Activated naive CD4-positive, alpha-beta T cell treated with anti-CD3 and anti-CD28 coated beads for 36 hours (primary cell): Measurements from ENCODE around the gene SUPT3H. TPM values are rescaled to one million over a fixed set of nuclear protein-coding genes. Genes with fewer than 3 reads are reported as not detected.
"Not testable (repeated sequence)": the region's sequence is repeated elsewhere in the genome, so short reads cannot be mapped to it uniquely, and the experiment has no call there.

Experiments used
- CTCF ChIA-PET: fragments of 350-600 bp; sonication (Branson Sonifier 250); formaldehyde crosslinking; loops from one replicate; lab custom pipeline; 2021; ENCODE audit warnings: antibody characterized with exemption; lab: Charles Lee
- DNase-seq: peaks from one replicate; pipeline ENCODE4 v3.0.0-alpha.2; 2020
- H3K27ac Mint-ChIP-seq: one replicate; pipeline ENCODE4 v1.8.0; 2021; ENCODE audit warnings: mild to moderate bottlenecking, mixed read lengths
- H3K27me3 Mint-ChIP-seq: one replicate; pipeline ENCODE4 v1.8.0; 2021; ENCODE audit warnings: low read depth, mixed read lengths
- H3K36me3 Mint-ChIP-seq: one replicate; pipeline ENCODE4 v1.8.0; 2021; ENCODE audit warnings: low read depth, mixed read lengths
- H3K4me1 Mint-ChIP-seq: one replicate; pipeline ENCODE4 v1.8.0; 2021; ENCODE audit warnings: low read depth, mixed read lengths
- H3K4me3 Mint-ChIP-seq: one replicate; pipeline ENCODE4 v1.8.0; 2021; ENCODE audit warnings: mild to moderate bottlenecking, moderate library complexity, mixed read lengths
- H3K9me3 Mint-ChIP-seq: one replicate; pipeline ENCODE4 v1.8.0; 2021; ENCODE audit warnings: mixed read lengths
- intact Hi-C: fragments of 100-400 bp; cut with micrococcal nuclease; formaldehyde crosslinking; loops from one replicate; pipeline ENCODE4 v1.15.1; 2023
- total RNA-seq, 2 experiments: library from RNA; stranded (reverse); gene quantifications; one replicate each; pipeline ENCODE4 v1.2.3, GENCODE V29; 2021

SUPT3H gene
- total RNA-seq, 2 experiments from 2014 or later: 15.7 to 17.9 TPM

DNA sequence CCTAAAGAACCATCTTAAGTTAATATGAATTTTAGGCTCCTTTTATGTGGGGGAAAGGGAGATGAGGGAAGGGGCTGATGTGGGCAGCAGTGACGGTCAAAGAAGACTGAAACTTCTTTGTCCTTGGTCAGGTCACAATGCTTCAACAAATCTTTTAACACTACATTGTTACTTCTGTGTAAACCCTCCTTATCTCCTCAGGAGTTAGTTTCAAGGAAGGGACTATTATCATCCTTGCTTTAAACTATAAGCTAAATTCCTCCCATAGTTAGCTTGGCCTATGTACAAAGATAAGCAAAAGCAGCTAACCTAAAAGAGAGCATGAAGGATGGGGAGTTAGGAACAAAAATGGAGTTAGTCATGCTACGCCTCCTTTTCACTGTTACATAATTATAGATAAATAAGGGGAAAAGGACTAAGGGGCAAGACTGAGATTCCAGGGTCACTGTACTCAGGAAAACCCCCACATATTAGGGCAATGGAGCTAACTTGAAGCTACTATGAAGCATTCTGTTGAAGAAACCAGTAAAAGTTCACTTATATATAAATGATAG, 222.3 kb downstream of the SUPT3H start:
- H3K9me3 Mint-ChIP-seq: no peaks in the 10 kb centered on the region
- intact Hi-C loops: no loop called here
- H3K4me1 Mint-ChIP-seq: peaks cover 23% of the 10 kb centered on the region
- CTCF ChIA-PET: interaction anchor here (0.9 kb wide), 1 partner anchor 333 kb away, joined by 3 read pairs; no protein-coding TSS in a partner anchor
- no peaks in the 10 kb centered on the region for H3K27me3 Mint-ChIP-seq
- DNase-seq: no peak
- H3K4me3 Mint-ChIP-seq: no peak overlapping the region
- H3K36me3 Mint-ChIP-seq: no peaks in the 10 kb centered on the region
- H3K27ac Mint-ChIP-seq: peak overlapping the region; percentile 59

DNA sequence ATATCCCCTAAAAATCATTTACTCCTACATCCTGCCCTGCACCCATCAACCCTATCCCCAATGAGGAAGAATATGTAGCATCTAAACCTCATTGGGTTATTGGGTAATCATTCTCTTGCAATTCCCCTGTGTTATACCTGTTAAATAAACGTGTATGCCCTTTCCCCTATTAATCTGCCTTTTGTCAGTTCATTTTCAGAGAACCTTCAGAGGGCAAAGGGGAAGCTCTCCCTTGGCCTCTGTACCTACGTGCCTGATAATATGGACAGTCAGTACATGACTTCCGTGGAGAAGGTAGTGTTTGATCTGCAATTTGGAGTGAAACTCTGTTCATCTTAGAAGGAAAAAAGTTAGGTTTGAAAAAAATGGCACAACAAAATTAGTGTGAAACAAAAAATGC, 223.1 kb downstream of the SUPT3H start:
- Mint-ChIP-seq H3K27me3 (no peaks in the 10 kb centered on the region), H3K4me1 (peaks cover 23% of the 10 kb centered on the region), H3K4me3 (no peak overlapping the region), H3K36me3 (no peaks in the 10 kb centered on the region), H3K27ac (no peak overlapping the region), H3K9me3 (no peaks in the 10 kb centered on the region)
- intact Hi-C loops: no loop called here
- no peak for DNase-seq
- CTCF ChIA-PET: no interaction called here

DNA sequence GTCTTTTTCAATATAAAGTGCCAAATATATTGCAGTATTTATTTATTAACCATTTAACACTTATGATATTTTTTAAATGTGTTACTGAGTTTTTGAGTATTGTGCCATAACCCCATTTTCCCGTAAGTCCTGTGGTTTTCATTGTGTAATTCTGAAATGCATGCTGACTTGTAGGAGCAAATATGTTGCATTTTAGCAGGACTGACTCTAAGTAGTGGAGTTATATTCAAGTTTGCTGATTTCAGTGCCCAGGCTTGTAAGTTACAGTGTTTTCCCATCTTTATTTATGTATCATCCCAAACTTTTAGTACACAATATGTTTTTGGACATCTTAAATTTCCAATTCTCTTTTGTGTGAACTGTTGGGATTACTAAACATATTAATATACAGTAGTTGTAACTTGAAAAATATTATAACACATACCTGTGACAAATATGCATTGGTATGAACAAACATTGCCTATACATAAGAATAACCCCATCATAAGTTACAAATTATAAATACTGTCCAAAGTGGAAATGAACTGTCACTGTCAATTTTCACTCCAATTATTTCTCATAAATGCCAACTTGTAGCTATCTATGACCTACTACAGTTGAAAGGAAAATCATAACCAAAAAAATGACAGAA, 228.9 kb downstream of the SUPT3H start:
- Mint-ChIP-seq H3K4me1 (peaks cover 4% of the 10 kb centered on the region), H3K9me3 (peaks cover 12% of the 10 kb centered on the region), H3K4me3 (no peak overlapping the region), H3K27ac (no peak overlapping the region), H3K36me3 (peaks cover 7% of the 10 kb centered on the region), H3K27me3 (no peaks in the 10 kb centered on the region)
- CTCF ChIA-PET: no interaction called here
- no peak for DNase-seq
- intact Hi-C loops: no loop called here

DNA sequence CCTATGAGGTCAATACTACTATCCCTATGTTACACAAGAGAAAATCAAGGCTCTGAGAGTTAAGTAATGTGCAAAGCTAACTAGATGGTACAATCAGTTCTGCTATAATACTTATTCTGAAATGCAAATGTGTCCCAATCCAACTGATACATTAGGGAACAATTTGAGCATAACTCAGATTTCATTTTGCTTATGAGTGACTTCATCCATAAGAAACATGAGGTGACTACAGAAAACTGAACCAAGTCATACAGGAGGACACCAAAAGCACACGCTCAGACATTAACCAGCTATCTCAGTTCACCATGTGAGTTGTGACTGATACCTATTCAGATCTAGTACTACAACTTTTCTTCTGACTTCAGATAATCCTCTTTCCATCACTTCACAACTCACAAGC, 229.5 kb downstream of the SUPT3H start:
- H3K27ac Mint-ChIP-seq: no peak overlapping the region
- H3K4me1 Mint-ChIP-seq: peaks cover 4% of the 10 kb centered on the region
- peaks cover 7% of the 10 kb centered on the region for H3K36me3 Mint-ChIP-seq
- peaks cover 13% of the 10 kb centered on the region for H3K9me3 Mint-ChIP-seq
- CTCF ChIA-PET: interaction anchor here (0.7 kb wide), 1 partner anchor 86 kb away, joined by 4 read pairs; no protein-coding TSS in a partner anchor
- H3K27me3 Mint-ChIP-seq: no peaks in the 10 kb centered on the region
- H3K4me3 Mint-ChIP-seq: no peak overlapping the region
- intact Hi-C loops: no loop called here
- no peak for DNase-seq

DNA sequence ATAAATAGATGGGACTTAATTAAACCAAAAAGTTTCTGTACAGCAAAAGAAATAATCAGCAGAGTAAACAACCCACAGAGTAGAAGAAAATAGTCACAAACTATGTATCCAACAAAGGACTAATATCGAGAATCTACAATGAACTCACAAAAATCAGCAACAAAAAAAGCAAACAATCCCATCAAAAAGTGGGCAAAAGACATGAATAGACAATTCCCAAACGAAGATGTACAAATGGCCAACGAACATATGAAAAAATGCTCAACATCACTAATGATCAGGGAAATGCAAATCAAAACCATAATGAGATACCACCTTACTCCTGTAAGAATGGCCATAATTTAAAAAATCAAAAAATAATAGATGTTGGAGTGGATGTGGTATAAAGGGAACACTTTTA, 232.1 kb downstream of the SUPT3H start:
- H3K36me3 Mint-ChIP-seq: peaks cover 17% of the 10 kb centered on the region
- peaks cover 25% of the 10 kb centered on the region for H3K9me3 Mint-ChIP-seq
- H3K27me3 Mint-ChIP-seq, DNase-seq, H3K4me1 Mint-ChIP-seq, intact Hi-C loops, CTCF ChIA-PET, H3K27ac Mint-ChIP-seq, H3K4me3 Mint-ChIP-seq: not testable (repeated sequence)

DNA sequence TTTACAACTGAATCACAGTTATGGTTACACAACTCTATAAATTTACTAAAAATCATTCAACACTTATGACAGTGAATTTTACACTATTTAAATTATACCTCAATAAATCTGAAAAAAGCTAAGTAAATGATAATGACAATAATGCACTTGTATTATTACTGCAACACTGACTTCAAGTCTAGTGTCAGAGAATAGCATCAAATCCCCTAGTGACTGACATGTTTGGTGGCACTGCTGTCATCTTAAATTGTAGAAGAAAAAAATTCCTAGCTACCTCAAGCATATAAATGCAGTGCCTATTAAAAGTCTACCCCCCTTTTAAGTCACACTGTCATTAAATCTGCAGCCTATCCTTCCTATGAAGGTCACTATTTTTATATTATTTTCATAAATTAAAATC, 239.0 kb downstream of the SUPT3H start:
- peaks cover 29% of the 10 kb centered on the region for H3K36me3 Mint-ChIP-seq
- no peaks in the 10 kb centered on the region for H3K27me3 Mint-ChIP-seq
- CTCF ChIA-PET: no interaction called here

DNA sequence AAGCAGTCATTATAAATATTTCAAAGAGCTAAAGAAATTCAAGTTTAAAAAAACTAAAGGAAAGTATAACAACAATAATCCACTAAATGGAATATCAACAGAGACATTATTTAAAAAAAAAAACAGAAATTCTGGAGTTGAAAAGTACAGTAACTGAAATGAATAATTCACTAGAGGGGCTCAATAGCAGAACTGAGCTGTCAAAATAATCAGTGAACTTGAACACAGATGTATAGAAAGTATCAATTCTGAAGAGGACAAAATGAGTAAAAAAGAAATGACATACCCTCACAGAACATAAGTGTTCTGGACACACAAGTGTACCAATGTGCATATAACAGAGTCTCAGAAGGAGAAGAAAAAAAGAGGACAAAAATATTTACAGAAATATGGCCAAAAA, 241.2 kb downstream of the SUPT3H start:
- Mint-ChIP-seq H3K4me3 (no peak overlapping the region), H3K36me3 (peaks cover 22% of the 10 kb centered on the region)
- intact Hi-C loops: no loop called here

More for the DNA sequence above, 239.0 kb downstream of the SUPT3H start:
- H3K4me1 Mint-ChIP-seq: no peaks in the 10 kb centered on the region
- no peak overlapping the region for H3K27ac Mint-ChIP-seq
- peaks cover 37% of the 10 kb centered on the region for H3K9me3 Mint-ChIP-seq
- intact Hi-C loops: no loop called here
- no peak for DNase-seq
- no peak overlapping the region for H3K4me3 Mint-ChIP-seq

DNA sequence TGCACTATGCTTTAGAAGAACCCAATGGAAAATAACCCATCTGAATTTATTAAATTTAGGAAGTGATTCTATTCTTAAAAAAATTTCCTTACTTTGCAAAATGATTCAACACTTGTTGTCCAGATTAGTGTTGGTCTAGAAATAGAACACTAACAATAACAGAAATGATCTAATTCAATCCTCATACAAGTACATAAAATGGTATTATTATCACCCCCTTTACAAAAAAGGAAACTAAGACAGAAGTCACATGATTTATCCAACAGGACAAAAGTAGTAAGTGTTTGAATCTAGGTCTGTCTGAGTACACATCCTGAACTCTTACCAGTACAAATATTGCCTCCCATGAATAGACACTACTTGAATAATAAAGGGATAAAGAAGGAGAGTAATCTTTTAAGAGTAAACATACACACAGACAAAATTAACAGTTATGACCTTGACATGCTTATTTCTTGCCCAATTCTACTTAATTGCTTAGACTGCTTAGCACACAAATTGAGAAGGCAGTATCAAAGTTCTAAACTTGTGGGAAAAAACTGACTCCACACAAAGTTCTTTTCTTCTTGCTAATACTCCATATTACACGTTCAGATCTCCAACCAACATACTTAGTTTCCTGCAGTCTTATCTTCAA, 245.0 kb downstream of the SUPT3H start:
- Mint-ChIP-seq H3K4me1 (peaks cover 9% of the 10 kb centered on the region), H3K4me3 (no peak overlapping the region), H3K27ac (no peak overlapping the region), H3K9me3 (peaks cover 19% of the 10 kb centered on the region), H3K36me3 (peaks cover 13% of the 10 kb centered on the region), H3K27me3 (no peaks in the 10 kb centered on the region)
- CTCF ChIA-PET: no interaction called here
- DNase-seq: no peak
- intact Hi-C loops: no loop called here

More for the DNA sequence above, 241.2 kb downstream of the SUPT3H start:
- H3K27ac Mint-ChIP-seq: no peak overlapping the region
- DNase-seq: no peak
- no peaks in the 10 kb centered on the region for H3K27me3 Mint-ChIP-seq
- CTCF ChIA-PET: no interaction called here
- peaks cover 9% of the 10 kb centered on the region for H3K4me1 Mint-ChIP-seq
- H3K9me3 Mint-ChIP-seq: peaks cover 28% of the 10 kb centered on the region

DNA sequence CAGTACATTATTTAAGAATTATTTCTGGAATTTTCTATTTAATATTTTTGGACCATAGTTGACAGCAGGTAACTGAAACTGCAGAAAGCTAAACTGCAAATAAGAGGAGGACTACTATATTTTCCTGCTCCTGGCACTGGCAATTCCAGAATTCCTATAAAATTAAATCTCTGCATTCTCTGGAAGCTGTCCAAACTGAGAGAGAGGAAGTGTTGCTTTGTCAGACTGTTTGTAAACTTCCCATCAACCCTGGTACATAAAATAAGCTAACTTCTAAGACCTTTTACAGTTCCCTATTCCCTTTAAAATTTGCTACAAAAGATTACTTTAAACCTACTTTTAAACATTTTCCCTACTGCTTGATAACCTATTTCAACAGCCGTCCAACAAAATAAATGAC, 245.7 kb downstream of the SUPT3H start:
- Mint-ChIP-seq H3K4me1 (peaks cover 9% of the 10 kb centered on the region), H3K27ac (no peak overlapping the region), H3K27me3 (no peaks in the 10 kb centered on the region), H3K36me3 (peaks cover 13% of the 10 kb centered on the region), H3K4me3 (no peak overlapping the region), H3K9me3 (peaks cover 16% of the 10 kb centered on the region)
- intact Hi-C loops: no loop called here
- CTCF ChIA-PET: no interaction called here
- no peak for DNase-seq

DNA sequence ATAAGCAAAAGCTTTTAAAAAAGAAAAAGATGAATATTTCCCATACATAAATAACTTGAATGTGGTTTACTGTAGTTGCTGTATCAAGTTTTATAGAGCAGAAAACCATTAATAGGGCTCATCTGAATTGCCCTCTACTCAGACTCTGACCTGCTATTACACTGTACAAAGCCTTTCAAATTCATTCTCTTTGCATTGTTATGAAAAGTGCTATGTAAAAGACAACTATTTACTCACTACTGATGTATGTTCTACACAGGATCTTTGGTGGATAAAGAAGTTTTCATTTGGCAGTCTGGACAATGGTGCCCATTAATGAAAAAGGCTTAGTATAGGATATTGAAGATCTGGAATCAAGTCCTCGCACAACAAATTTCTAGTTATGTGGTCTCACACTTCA, 248.7 kb downstream of the SUPT3H start:
- DNase-seq: no peak
- Mint-ChIP-seq H3K4me1 (peaks cover 11% of the 10 kb centered on the region), H3K27ac (no peak overlapping the region), H3K36me3 (no peaks in the 10 kb centered on the region), H3K4me3 (no peak overlapping the region), H3K9me3 (no peaks in the 10 kb centered on the region), H3K27me3 (no peaks in the 10 kb centered on the region)
- CTCF ChIA-PET: no interaction called here
- intact Hi-C loops: no loop called here

DNA sequence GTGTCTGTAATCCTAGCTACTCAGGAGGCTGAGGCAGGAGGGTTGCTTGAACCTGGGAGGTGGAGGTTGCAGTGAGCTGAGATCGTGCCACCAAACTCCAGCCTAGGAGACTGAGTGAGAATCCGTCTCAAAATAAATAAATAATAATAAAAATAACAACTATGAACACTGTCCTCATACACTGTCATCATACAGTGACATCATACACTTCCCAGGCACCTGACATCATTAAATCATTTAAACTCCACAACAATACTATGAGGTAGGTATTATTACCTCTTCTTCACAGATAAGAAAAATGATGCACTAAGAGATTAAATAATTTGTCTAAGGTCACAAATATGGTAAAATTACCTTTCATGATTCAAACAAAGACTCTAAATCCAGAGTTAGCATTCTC, 250.5 kb downstream of the SUPT3H start:
- CTCF ChIA-PET: no interaction called here
- no peak overlapping the region for H3K4me3 Mint-ChIP-seq
- no peaks in the 10 kb centered on the region for H3K9me3 Mint-ChIP-seq
- peaks cover 3% of the 10 kb centered on the region for H3K4me1 Mint-ChIP-seq
- no peak for DNase-seq
- H3K27me3 Mint-ChIP-seq: no peaks in the 10 kb centered on the region
- H3K27ac Mint-ChIP-seq: no peak overlapping the region
- no peaks in the 10 kb centered on the region for H3K36me3 Mint-ChIP-seq
- intact Hi-C loops: no loop called here

DNA sequence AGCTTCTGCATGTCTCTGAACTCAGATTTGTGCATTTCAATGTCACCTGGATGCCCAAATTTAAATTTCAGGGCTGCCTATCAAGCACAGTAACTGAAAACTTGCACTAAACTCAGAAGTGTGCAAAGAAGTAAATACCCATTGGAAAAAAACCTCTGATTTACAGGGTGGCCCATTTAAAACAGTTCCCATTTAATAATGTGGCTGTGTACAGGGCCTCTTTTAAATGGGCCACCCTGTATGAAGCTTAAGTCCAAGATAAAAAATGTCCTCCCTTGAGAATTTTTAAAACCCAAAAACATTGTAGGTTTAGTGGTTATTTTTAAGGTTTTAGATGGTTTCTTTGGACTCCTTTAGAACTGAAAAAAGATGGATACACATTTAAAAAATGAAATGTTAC, 251.7 kb downstream of the SUPT3H start:
- no peak overlapping the region for H3K27ac Mint-ChIP-seq
- no peak for DNase-seq
- H3K27me3 Mint-ChIP-seq: no peaks in the 10 kb centered on the region
- H3K36me3 Mint-ChIP-seq: no peaks in the 10 kb centered on the region
- intact Hi-C loops: no loop called here
- no peak overlapping the region for H3K4me3 Mint-ChIP-seq
- H3K4me1 Mint-ChIP-seq: peaks cover 2% of the 10 kb centered on the region
- H3K9me3 Mint-ChIP-seq: no peaks in the 10 kb centered on the region
- CTCF ChIA-PET: no interaction called here

DNA sequence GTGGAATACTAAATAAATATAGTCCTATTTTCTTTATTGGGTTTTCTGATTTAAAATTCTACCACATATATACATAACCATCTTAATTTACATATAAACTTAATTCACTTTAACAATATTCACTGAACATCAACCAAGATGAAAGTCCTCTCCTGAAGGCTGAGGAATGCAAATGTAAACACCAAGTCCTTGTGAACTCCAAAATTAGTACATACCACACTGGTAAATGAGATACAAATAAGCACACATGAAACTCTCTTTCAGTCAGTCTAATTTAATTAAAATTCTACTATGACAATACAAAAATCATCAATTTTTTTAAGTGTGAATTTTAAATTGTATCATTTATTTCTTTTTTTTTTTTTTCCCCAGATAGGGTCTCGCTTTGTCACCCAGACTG, 254.7 kb downstream of the SUPT3H start:
- Mint-ChIP-seq H3K4me3 (no peak overlapping the region), H3K4me1 (peaks cover 2% of the 10 kb centered on the region), H3K27me3 (no peaks in the 10 kb centered on the region), H3K9me3 (no peaks in the 10 kb centered on the region), H3K36me3 (no peaks in the 10 kb centered on the region), H3K27ac (no peak overlapping the region)
- CTCF ChIA-PET: no interaction called here
- no peak for DNase-seq
- intact Hi-C loops: no loop called here
